Right cardiac atrium (tissue), 5 donors: ENCODE data around the gene ALDH3A2. TPM values are rescaled to one million over a fixed set of nuclear protein-coding genes. Genes with fewer than 3 reads are reported as not detected.

Source experiments
- ATAC-seq, 2 donors: fragments of 200-7000 bp; cut with Tn5 transposase; one replicate each; pipeline versions ENCODE4 v1.8.0 to v1.9.1; 2020; ENCODE audit warnings: moderate library complexity in 2 of 2, mild to moderate bottlenecking in 1 of 2
- DNase-seq, 3 donors: peaks; one replicate each; pipeline ENCODE4 v3.0.0-alpha.2; 2020
- H3K27ac ChIP-seq: one replicate; pipeline ENCODE4 v1.5.1; 2013; ENCODE audit warnings: mild to moderate bottlenecking, low read length, control low read depth, moderate library complexity
- H3K27me3 ChIP-seq: one replicate; pipeline ENCODE4 v1.6.1; 2013; ENCODE audit not compliant: control insufficient read depth, insufficient read depth
- H3K4me1 ChIP-seq: one replicate; pipeline ENCODE4 v1.6.1; 2013; ENCODE audit warnings: low read length; ENCODE audit not compliant: control insufficient read depth, insufficient read depth
- H3K4me3 ChIP-seq: one replicate; pipeline ENCODE4 v1.5.1; 2013; ENCODE audit warnings: low read length, control low read depth
- H3K9me3 ChIP-seq: one replicate; pipeline ENCODE4 v1.6.1; 2013; ENCODE audit warnings: low read length; ENCODE audit not compliant: control insufficient read depth
- WGBS: extraction: QIAGEN DNeasy Blood & Tissue Kit; methylation state at CpG from one replicate; pipeline ENCODE4 v1.1.7; 2013; 5-methylcytosine and 5-hydroxymethylcytosine counted together
- intact Hi-C, 4 donors: fragments of 100-400 bp; cut with DNase I; formaldehyde crosslinking; loops; one replicate each; pipeline versions ENCODE4 v1.11.0 to v1.14.0; 2022 to 2023
- polyA plus RNA-seq: library from polyadenylated mRNA; stranded (reverse); fragments of 200-250 nt; gene quantifications from one replicate; pipeline ENCODE4 v1.2.3, GENCODE V29; 2013
- total RNA-seq, 4 donors: library from RNA; stranded (reverse); fragmentation: NEBNext Ultra II Directional; extraction: Animal tissue kit (Norgen Biotek cat#: 25700); gene quantifications; one replicate each; pipeline ENCODE4 v1.2.1, GENCODE V29; 2021
- donor health status: healthy with polysubstance abuse.
- donor health status: DM: no; HTN: yes; CAD: no.
- donor health status: DM: no; HTN: no; CAD: no.
- donor health status: DM: no; HTN: yes; CAD: no; lungs with severe emphysema.
- donor health status: DM: yes; HTN: yes; CAD: no.

ALDH3A2 gene
- total and polyA plus RNA-seq, 5 donors, result 24.4 to 51.9 (median 38.3) TPM

DNA sequence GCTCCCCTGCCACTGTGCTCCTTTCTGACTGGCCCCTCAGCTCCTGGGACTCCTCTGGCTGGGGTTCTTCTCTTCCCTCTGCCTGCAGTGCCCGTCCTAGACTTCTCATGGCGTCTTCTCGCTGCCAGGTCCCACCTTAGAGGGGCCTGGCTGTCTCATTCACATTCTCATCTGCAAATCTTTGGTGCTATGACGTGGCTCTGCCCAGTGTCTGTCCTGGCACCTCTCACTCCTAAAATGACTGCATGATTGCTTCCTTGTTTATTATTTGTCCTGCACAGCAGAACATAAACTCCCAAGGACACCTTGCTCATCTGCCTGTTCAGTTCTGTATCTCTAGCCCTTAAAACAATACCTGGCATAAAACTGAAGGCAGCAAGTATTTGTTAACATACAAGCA lies 18.5 kb upstream of the ALDH3A2 start:
- Histone ChIP-seq H3K9me3 (peaks cover 2% of the 10 kb centered on the region), H3K27me3 (no peaks in the 10 kb centered on the region), H3K4me1 (no peaks in the 10 kb centered on the region), H3K4me3 (no peak overlapping the region), H3K27ac (no peak overlapping the region)
- no peak for ATAC-seq
- intact Hi-C loops, result no loop called here
- no peak for DNase-seq
- WGBS, result 82% methylated on average over 4 of the region's 4 CpGs

DNA sequence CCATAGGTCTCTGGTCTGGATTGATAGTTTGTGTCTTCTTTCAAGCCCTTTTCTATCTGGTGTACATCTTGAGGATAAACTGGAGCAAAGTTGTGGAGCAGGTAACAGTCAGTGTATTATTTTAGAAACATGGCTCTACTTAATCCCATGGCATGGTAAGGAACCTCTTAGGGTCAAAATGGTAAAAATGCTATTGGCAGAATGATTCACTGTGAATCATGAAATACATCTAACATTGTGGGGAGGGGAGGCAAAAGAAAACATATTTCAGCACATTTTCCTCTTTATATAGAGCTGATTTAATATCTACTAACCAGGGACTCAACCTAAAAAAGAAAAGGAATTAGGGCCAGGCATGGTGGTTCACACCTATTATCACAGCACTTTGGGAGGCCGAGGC lies 17.9 kb upstream of the ALDH3A2 start:
- intact Hi-C loops, result no loop called here
- H3K27ac ChIP-seq, result no peak overlapping the region
- DNase-seq (no peak), ATAC-seq (no peak)
- 85% methylated on average over 1 of the region's 1 CpG for WGBS
- H3K27me3 ChIP-seq, result no peaks in the 10 kb centered on the region
- H3K9me3 ChIP-seq, result peaks cover 2% of the 10 kb centered on the region
- H3K4me1 ChIP-seq, result no peaks in the 10 kb centered on the region
- no peak overlapping the region for H3K4me3 ChIP-seq

DNA sequence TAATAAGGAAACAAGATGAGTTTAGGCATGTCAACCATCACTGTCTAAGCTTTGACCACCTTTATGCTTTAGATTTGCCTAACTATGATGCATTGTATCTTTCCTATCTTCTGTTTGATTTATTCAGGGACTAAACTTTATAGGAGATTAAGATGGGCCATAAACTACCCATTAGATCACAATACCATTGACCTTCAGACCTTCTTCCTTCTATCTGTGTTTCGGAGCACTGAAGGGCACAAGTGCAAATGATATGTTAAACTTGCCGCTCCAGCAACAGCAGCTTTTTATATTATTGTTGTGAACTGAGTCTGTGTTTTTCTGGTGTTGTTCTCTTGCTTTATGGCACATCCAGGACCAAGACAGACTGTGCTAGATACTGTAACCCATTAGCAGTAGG lies 16.6 kb upstream of the ALDH3A2 start:
- ATAC-seq (no peak), DNase-seq (no peak)
- WGBS, result 81% methylated on average over 2 of the region's 2 CpGs

DNA sequence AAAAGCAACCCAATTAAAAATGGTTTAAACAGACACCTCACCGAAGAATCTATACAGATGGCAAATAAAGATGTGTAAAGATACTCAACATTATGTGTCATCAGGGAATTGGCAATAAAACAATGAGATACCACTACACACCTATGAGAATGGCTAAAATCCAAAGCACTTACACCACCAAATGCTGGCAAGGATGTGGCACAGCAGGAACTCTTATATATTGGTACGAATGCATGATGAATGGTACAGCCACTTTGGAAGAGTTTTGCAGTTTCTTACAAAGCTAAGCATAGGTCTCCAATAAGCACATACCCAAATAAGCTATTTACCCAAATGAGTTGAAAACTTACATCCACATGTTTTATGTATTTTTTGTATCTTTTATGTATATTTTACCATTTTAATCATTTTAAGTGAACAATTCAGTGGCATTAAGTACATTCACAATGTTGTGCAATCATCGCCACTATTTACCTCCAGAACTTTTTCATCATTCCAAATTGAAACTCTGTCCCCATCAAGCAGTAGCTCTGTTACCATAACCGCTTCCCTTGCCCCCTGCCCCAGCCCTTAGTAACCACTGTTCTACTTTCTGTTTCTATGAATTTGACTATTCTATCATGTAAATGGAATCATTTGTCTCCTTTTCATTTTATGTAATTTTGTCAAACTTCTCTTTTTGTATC lies 6.7 kb upstream of the ALDH3A2 start:
- Histone ChIP-seq H3K27ac (no peak overlapping the region), H3K4me3 (no peak overlapping the region), H3K9me3 (no peaks in the 10 kb centered on the region), H3K27me3 (no peaks in the 10 kb centered on the region), H3K4me1 (no peaks in the 10 kb centered on the region)
- no peak for ATAC-seq
- intact Hi-C loops, result loop anchor here in 2 of 4 donors (10.0 kb wide), 1 partner anchor 127 kb away; no protein-coding TSS in a partner anchor
- no peak for DNase-seq
- 85% methylated on average over 4 of the region's 4 CpGs for WGBS

More for the DNA sequence above, 16.6 kb upstream of the ALDH3A2 start:
- Histone ChIP-seq H3K27ac (no peak overlapping the region), H3K27me3 (no peaks in the 10 kb centered on the region), H3K4me1 (no peaks in the 10 kb centered on the region), H3K9me3 (peaks cover 2% of the 10 kb centered on the region), H3K4me3 (no peak overlapping the region)
- intact Hi-C loops, result no loop called here

DNA sequence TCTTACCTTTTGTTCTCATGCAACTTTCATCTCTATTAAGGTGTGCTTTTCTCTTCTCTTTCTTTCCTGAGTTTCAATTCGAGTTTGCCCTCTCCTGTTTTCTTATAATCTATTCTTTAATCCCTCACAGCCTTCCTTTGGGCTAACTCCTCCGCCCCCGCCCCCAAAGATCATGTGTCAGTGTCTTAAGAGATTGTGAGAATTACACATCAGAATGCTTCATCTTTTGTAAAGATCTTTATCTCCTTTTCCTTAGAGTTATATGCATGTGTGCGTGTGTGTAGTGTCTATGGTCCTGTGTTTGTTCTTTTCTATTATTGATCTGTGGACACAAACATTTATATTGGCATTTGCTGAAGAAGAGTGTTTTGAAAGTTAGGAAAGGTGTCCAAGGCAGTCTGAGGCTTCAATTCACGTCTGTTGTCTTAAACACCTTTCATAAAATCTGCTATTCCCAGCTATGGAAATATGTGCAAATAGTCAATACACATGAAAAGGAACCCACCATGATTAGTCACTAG lies 6.1 kb upstream of the ALDH3A2 start:
- no peak overlapping the region for H3K4me3 ChIP-seq
- no peak overlapping the region for H3K27ac ChIP-seq
- no peaks in the 10 kb centered on the region for H3K27me3 ChIP-seq
- ATAC-seq (no peak), DNase-seq (no peak)
- WGBS, result 69% methylated on average over 5 of the region's 5 CpGs
- H3K9me3 ChIP-seq, result no peaks in the 10 kb centered on the region
- intact Hi-C loops, result loop anchor here in 2 of 4 donors (10.0 kb wide), 1 partner anchor 128 kb away; no protein-coding TSS in a partner anchor
- H3K4me1 ChIP-seq, result peaks cover 4% of the 10 kb centered on the region

DNA sequence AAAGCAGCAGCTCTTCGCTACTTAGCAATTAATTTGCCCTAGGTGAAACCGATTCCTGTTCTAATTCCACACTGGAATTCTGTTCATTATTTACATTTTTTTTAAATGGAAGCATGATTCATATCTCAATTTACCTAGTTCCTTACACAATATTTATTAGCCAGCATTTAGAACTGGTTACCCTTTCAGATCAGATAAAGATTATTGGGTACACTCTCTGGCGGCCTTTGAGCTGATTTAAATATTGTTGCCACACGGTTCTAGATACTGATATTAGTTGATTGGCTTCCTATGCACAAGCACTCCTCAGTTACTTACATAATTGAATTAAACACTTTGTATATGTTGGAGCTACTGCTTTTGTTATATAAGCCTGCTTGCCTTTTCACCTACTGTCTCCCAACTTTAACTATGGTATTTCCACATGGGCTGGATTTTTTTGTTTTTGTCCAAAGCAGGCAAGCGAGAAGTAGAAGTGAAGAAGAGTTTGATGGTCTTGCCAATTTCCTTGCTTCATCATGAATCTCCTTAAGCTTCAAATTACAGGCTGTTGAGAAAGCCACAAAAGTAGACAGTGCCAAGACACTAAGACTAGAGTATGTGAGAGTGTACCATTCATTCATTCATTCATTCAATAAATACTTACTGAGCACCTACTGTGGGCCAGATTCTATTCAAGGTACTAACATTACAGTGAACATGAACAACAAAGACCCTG lies 3.9 kb upstream of the ALDH3A2 start:
- Histone ChIP-seq H3K4me3 (no peak overlapping the region), H3K9me3 (no peaks in the 10 kb centered on the region), H3K4me1 (peaks cover 4% of the 10 kb centered on the region), H3K27ac (no peak overlapping the region), H3K27me3 (no peaks in the 10 kb centered on the region)
- WGBS, result 85% methylated on average over 5 of the region's 5 CpGs
- intact Hi-C loops, result loop anchor here in 2 of 4 donors (10.0 kb wide), 1 partner anchor 130 kb away; no protein-coding TSS in a partner anchor
- DNase-seq (no peak), ATAC-seq (no peak)

DNA sequence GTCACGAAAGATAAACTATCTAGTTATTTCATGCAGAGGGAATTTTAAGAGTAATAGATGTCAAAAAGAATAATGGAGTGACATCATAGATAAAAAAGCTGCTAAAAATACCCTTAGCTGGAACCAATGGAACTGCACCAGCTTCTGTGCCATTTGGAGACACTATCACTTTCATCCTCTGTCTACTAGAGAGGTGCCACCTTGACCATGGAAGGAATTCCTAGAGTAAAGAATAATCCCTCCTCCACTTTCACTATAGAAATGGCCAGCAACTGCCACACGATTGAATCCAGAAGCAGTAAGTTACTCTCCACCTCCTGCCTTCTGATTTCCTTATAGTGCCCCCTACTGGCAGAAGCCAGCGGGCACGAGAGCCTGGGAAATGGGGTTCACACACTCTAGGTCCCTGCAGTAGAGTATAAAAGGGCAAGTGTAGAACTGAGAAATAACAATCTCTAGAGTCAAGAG lies 2.8 kb upstream of the ALDH3A2 start:
- ATAC-seq, result no peak
- Histone ChIP-seq H3K27ac (no peak overlapping the region), H3K4me3 (no peak overlapping the region), H3K9me3 (no peaks in the 10 kb centered on the region), H3K4me1 (peaks cover 4% of the 10 kb centered on the region), H3K27me3 (no peaks in the 10 kb centered on the region)
- intact Hi-C loops, result loop anchor here in 2 of 4 donors (10.0 kb wide), 1 partner anchor 131 kb away; no protein-coding TSS in a partner anchor
- 20% methylated on average over 4 of the region's 4 CpGs for WGBS
- DNase-seq, result peak; percentile 16 to 65 (median 58)

DNA sequence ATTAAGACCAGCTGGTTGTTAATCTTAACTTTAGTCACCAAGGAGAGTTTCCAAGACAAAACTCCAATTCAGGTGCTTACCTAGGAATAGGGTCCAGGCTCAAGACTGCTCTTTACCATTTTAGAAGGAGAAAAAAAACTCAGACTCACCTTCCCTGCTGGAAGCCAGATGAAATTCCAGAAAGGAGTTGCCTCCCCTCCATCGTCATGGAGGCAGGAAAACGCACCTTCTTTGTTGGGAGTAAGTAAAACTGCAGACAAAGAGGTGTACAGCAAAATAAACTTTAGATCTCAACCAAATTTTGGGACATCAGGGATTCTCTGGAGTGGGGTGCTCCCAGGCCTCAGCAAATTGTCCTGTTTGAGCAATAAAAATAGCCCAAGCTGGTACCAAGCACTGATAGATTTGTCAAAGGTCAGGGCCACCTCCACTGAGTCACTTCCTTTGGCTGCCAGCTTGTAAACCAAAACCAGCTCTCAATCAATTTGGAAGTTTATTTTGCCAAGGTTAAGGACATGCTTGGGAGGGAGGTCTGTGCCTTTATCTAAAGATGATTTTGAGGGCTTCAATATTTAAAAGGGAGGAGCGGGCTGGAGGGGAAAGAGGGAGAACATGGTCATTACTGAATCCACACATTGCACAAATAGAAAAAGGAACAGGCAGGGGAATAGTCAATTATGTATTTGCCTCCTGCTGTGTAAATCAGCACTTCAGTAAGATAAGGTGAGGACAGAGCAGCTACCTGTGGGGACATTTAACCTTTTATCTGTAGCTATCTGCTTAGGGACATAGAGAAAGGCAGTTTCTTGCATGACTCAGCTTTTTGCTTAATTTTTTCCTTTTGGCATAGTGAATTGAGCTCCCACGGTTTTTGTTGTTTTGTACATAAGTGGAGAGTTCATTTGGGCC lies 1.5 kb upstream of the ALDH3A2 start:
- Histone ChIP-seq H3K9me3 (no peaks in the 10 kb centered on the region), H3K4me3 (no peak overlapping the region), H3K27me3 (no peaks in the 10 kb centered on the region), H3K4me1 (peaks cover 6% of the 10 kb centered on the region), H3K27ac (peak overlapping the region; percentile 96)
- 74% methylated on average over 4 of the region's 4 CpGs for WGBS
- no peak for ATAC-seq
- no peak for DNase-seq
- intact Hi-C loops, result loop anchor here in 2 of 4 donors (10.0 kb wide), 1 partner anchor 132 kb away; no protein-coding TSS in a partner anchor

DNA sequence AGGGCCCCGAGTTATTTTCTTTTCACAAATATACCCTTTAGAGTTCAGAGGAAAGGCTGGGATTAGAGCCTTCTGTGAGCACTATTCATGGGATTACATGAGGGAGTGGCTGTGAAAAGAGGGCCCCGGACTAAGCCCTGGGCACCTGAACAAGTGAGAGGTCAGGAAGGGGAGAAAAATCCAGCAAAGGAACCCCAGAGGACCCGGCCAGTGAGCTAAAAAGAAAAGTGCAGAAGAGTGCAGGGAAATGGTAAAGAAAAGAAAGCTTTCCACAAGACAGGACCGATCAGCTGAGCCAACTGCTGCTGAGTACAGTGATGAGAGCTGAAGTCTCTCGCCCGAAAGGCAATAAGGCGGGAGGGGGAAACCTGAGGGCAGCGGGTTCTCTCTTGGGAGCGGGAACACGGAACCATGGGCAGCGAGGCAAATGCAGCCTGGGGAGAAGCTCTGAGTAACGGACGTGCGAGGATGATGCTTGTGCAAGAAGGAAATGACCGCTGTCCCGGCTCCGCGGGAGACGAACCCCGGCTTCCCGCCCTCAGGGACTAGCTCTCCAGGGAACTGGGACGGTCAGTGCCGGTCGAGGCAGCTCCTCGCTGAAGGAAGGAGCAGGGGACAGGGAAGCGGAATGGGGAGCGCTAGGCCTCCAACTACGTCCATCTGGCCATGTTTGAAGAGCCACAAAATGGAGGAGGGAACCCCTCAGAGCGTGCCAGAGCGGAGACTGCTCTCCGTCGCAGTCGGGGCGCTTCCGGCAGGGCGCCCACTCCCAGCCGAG lies 665 bp upstream of the ALDH3A2 start:
- WGBS, result 2% methylated on average over 37 of the region's 37 CpGs
- H3K27ac ChIP-seq, result peak overlapping the region; percentile 96
- intact Hi-C loops, result loop anchor here in 2 of 4 donors (10.0 kb wide), 1 partner anchor 133 kb away; no protein-coding TSS in a partner anchor
- ATAC-seq (peak; percentile 60 to 72), DNase-seq (peak; percentile 80 to 88 (median 86))
- peak overlapping the region; percentile 77 for H3K4me3 ChIP-seq
- H3K4me1 ChIP-seq, result peaks cover 7% of the 10 kb centered on the region
- H3K27me3 ChIP-seq, result no peaks in the 10 kb centered on the region
- no peaks in the 10 kb centered on the region for H3K9me3 ChIP-seq

DNA sequence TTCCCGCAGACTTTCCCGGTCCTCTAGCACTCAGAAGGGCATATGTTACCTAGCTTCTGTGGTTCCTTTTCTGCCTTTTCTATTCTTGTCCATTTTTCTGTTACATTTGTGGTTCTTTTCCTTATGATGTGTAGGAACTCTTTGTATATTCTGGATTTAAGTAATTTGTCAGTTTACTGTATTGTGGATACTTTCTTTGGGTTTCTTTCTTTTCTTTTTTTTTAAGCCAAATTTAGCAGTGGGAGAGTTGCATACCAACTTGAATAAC lies 657 bp downstream of the ALDH3A2 start:
- Histone ChIP-seq H3K4me3 (peak overlapping the region; percentile 77), H3K4me1 (peaks cover 7% of the 10 kb centered on the region), H3K27me3 (no peaks in the 10 kb centered on the region), H3K27ac (peak overlapping the region; percentile 77), H3K9me3 (no peaks in the 10 kb centered on the region)
- intact Hi-C loops, result loop anchor here in 2 of 4 donors (10.0 kb wide), 1 partner anchor 134 kb away; no protein-coding TSS in a partner anchor
- 0% methylated on average over 2 of the region's 2 CpGs for WGBS
- no peak for ATAC-seq
- no peak for DNase-seq
